ENCODE measurements around the gene SOD2. TPM values are rescaled to one million over a fixed set of nuclear protein-coding genes. Genes with fewer than 3 reads are reported as not detected.

Gene SOD2
- total and polyA plus RNA-seq, 9 of the 15 experiments (the other 6 are each of a cell fraction or from before 2014, with no cell fraction given): 39.8 to 140 (median 95.8) TPM

DNA sequence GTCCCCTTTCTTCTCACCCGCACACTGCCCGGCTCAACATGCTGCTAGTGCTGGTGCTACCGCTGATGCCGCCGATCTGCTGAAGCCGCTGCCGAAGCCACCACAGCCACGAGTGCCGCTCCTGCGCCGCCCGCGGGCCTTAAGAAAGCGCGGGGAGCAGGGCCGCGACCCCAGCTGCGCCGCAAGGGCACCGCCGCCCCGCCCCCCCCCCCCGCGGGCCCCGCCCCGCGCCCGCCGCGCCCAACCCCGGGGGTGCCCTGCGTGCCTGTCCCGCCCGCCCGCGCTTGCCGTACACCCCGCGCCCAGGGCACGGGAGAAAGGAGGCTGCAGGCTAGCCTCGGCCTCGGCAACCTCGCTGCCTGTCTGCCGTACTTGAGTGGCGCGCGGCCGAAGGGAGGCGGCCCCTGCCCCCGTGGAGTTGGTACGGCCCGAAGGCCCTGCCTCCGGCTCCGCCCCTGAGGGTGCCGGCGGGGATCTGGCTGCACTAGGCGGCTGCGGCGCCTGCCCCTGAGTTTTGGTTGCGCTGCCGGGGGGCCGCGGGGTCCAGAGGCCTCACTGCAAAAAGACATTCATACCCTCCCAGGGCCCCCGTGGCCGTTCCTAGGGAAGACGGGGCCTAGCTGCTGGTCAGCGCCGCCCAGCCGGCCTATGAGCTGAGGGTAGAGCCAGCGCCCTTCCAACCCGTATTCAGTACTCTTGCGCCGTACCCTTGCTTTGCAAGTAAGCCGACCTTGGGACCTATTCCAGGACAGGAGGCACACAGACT lies at the start of gene SOD2 (continued):
- TF ChIP-seq, protein P1, sequence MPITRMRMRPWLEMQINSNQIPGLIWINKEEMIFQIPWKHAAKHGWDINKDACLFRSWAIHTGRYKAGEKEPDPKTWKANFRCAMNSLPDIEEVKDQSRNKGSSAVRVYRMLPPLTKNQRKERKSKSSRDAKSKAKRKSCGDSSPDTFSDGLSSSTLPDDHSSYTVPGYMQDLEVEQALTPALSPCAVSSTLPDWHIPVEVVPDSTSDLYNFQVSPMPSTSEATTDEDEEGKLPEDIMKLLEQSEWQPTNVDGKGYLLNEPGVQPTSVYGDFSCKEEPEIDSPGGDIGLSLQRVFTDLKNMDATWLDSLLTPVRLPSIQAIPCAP (CRISPR knock-in tag; IDR thresholded peaks at IDR 0.05; ENCODE audit: borderline replicate concordance): no peak
- TF ChIP-seq BHLHE40 (IDR thresholded peaks at IDR 0.05; ENCODE audit: low read length): peak; percentile 92
- no peak for TF ChIP-seq ZNF408 (CRISPR knock-in tag; IDR thresholded peaks at IDR 0.05; ENCODE audit: low read depth)
- peak; percentile 92 for TF ChIP-seq POLR2A (conservative IDR thresholded peaks at IDR 0.05)
- no peak for TF ChIP-seq MCM5 (IDR thresholded peaks at IDR 0.05; ENCODE audit: low read depth)
- TF ChIP-seq, protein P2, sequence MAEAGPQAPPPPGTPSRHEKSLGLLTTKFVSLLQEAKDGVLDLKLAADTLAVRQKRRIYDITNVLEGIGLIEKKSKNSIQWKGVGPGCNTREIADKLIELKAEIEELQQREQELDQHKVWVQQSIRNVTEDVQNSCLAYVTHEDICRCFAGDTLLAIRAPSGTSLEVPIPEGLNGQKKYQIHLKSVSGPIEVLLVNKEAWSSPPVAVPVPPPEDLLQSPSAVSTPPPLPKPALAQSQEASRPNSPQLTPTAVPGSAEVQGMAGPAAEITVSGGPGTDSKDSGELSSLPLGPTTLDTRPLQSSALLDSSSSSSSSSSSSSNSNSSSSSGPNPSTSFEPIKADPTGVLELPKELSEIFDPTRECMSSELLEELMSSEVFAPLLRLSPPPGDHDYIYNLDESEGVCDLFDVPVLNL (CRISPR knock-in tag; IDR thresholded peaks at IDR 0.05; ENCODE audit: low read depth): no peak; the same call in 1 of the 2 replicates
- no peak for TF ChIP-seq DNMT1 (IDR thresholded peaks at IDR 0.05)
- 0 out of 2 replicates have a peak, but pooled peaks have one; percentile 44 for TF ChIP-seq ZFPM2 (CRISPR knock-in tag; IDR thresholded peaks at IDR 0.05)
- no peak for TF ChIP-seq EP300 (IDR thresholded peaks at IDR 0.05; ENCODE audit: low read length)
- TF ChIP-seq, protein P3, sequence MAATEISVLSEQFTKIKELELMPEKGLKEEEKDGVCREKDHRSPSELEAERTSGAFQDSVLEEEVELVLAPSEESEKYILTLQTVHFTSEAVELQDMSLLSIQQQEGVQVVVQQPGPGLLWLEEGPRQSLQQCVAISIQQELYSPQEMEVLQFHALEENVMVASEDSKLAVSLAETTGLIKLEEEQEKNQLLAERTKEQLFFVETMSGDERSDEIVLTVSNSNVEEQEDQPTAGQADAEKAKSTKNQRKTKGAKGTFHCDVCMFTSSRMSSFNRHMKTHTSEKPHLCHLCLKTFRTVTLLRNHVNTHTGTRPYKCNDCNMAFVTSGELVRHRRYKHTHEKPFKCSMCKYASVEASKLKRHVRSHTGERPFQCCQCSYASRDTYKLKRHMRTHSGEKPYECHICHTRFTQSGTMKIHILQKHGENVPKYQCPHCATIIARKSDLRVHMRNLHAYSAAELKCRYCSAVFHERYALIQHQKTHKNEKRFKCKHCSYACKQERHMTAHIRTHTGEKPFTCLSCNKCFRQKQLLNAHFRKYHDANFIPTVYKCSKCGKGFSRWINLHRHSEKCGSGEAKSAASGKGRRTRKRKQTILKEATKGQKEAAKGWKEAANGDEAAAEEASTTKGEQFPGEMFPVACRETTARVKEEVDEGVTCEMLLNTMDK (IDR thresholded peaks at IDR 0.05; ENCODE audit: borderline replicate concordance, insufficient read depth, low read depth, low read length, poor library complexity, severe bottlenecking): no peak
- TF ChIP-seq CREM (IDR thresholded peaks at IDR 0.05; ENCODE audit: low read depth): peak; percentile 43; the same call in 1 of the 2 replicates
- TF ChIP-seq FOXJ2 (tag; IDR thresholded peaks at IDR 0.05): no peak
- no peak for TF ChIP-seq ZNF133 (CRISPR knock-in tag; IDR thresholded peaks at IDR 0.05)
- no peak for TF ChIP-seq CBX8 (IDR thresholded peaks at IDR 0.05; ENCODE audit: borderline replicate concordance, extremely low read depth, low read depth, low read length, poor library complexity, severe bottlenecking)
- TF ChIP-seq, protein P4, sequence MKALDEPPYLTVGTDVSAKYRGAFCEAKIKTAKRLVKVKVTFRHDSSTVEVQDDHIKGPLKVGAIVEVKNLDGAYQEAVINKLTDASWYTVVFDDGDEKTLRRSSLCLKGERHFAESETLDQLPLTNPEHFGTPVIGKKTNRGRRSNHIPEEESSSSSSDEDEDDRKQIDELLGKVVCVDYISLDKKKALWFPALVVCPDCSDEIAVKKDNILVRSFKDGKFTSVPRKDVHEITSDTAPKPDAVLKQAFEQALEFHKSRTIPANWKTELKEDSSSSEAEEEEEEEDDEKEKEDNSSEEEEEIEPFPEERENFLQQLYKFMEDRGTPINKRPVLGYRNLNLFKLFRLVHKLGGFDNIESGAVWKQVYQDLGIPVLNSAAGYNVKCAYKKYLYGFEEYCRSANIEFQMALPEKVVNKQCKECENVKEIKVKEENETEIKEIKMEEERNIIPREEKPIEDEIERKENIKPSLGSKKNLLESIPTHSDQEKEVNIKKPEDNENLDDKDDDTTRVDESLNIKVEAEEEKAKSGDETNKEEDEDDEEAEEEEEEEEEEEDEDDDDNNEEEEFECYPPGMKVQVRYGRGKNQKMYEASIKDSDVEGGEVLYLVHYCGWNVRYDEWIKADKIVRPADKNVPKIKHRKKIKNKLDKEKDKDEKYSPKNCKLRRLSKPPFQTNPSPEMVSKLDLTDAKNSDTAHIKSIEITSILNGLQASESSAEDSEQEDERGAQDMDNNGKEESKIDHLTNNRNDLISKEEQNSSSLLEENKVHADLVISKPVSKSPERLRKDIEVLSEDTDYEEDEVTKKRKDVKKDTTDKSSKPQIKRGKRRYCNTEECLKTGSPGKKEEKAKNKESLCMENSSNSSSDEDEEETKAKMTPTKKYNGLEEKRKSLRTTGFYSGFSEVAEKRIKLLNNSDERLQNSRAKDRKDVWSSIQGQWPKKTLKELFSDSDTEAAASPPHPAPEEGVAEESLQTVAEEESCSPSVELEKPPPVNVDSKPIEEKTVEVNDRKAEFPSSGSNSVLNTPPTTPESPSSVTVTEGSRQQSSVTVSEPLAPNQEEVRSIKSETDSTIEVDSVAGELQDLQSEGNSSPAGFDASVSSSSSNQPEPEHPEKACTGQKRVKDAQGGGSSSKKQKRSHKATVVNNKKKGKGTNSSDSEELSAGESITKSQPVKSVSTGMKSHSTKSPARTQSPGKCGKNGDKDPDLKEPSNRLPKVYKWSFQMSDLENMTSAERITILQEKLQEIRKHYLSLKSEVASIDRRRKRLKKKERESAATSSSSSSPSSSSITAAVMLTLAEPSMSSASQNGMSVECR (CRISPR knock-in tag; IDR thresholded peaks at IDR 0.05): no peak
- no peak for TF ChIP-seq BRD9 (IDR thresholded peaks at IDR 0.05; ENCODE audit: low read depth, partially characterized antibody)
- TF ChIP-seq ARID1B (IDR thresholded peaks at IDR 0.05): no peak; the same call in 1 of the 2 replicates
- no peak for TF ChIP-seq SNIP1 (IDR thresholded peaks at IDR 0.05; ENCODE audit: low read depth)
- no peak for TF ChIP-seq SIRT6 (IDR thresholded peaks at IDR 0.05; ENCODE audit: low read depth, low read length)
